ENCODE measurements around the gene PUM1. TPM values are rescaled to one million over a fixed set of nuclear protein-coding genes. Genes with fewer than 3 reads are reported as not detected.

Gene PUM1
- total and polyA plus RNA-seq, 2 of the 8 experiments (the other 6 are each of a cell fraction or from before 2014, with no cell fraction given), result 122 to 177 TPM

GRCh38 chr1:30882678-30883388 is 182.7 kb downstream of the PUM1 start (continued):
- no peak for TF ChIP-seq ATF2 (IDR thresholded peaks at IDR 0.05; ENCODE audit: low read length)
- no peak for TF ChIP-seq USF2 (IDR thresholded peaks at IDR 0.05; ENCODE audit: low read length)

Small RNA genes lying within 50 kb of the gene (small RNA-seq; reads per million reads assigned to genes)
- not detected for gene AL356320.1 (ENCODE audit: insufficient read depth)
- not detected for gene RN7SL371P (ENCODE audit: insufficient read depth)

Other genes starting within 250 kb of the PUM1 start
- gene SDC3, start 157.0 kb downstream of the PUM1 start, total RNA-seq (2021; fragmentation: NEBNext Ultra II Directional; extraction: Animal tissue kit (Norgen Biotek cat#: 25700)), result 26.8 and 27.0 TPM in 2 replicates
- 7.0 and 12.7 TPM in 2 replicates for gene SDC3, start 157.0 kb downstream of the PUM1 start, polyA plus RNA-seq (2011; rRNA removed)
- gene NKAIN1, start 174.2 kb upstream of the PUM1 start, total RNA-seq (2021; fragmentation: NEBNext Ultra II Directional; extraction: Animal tissue kit (Norgen Biotek cat#: 25700)), result 59.1 and 59.3 TPM in 2 replicates
- 66.9 and 117 TPM in 2 replicates for gene NKAIN1, start 174.2 kb upstream of the PUM1 start, polyA plus RNA-seq (2011; rRNA removed)
- 111 and 113 TPM in 2 replicates for gene SNRNP40, start 231.1 kb upstream of the PUM1 start, total RNA-seq (2021; fragmentation: NEBNext Ultra II Directional; extraction: Animal tissue kit (Norgen Biotek cat#: 25700))
- gene SNRNP40, start 231.1 kb upstream of the PUM1 start, polyA plus RNA-seq (2011; rRNA removed), result 76.2 and 97.4 TPM in 2 replicates
- 55.5 and 59.3 TPM in 2 replicates for gene ZCCHC17, start 231.3 kb upstream of the PUM1 start, total RNA-seq (2021; fragmentation: NEBNext Ultra II Directional; extraction: Animal tissue kit (Norgen Biotek cat#: 25700))
- gene ZCCHC17, start 231.3 kb upstream of the PUM1 start, polyA plus RNA-seq (2011; rRNA removed), result 31.9 and 51.6 TPM in 2 replicates

All from H1 (cell line).